8988T (cell line): Measurements from ENCODE around the gene CD4.
A peak's percentile ranks its signal among the peaks of the same experiment; 100 is the strongest.

Experiments used
- DNase-seq: peaks from one replicate; pipeline ENCODE4 v3.0.0; 2011

Gene CD4

DNA sequence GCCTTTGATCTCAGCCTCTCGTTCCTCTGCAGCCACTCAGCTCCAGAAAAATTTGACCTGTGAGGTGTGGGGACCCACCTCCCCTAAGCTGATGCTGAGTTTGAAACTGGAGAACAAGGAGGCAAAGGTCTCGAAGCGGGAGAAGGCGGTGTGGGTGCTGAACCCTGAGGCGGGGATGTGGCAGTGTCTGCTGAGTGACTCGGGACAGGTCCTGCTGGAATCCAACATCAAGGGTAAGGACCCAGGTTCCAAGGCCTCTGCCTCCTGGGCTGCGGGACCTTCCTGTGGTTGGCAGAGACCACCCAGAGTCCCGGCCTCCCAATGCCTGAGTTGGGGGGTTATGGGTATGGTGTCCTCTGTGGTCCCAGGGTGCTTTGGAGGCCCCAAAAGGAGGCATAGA is 27.8 kb downstream of the CD4 start:
- DNase-seq, result no peak

DNA sequence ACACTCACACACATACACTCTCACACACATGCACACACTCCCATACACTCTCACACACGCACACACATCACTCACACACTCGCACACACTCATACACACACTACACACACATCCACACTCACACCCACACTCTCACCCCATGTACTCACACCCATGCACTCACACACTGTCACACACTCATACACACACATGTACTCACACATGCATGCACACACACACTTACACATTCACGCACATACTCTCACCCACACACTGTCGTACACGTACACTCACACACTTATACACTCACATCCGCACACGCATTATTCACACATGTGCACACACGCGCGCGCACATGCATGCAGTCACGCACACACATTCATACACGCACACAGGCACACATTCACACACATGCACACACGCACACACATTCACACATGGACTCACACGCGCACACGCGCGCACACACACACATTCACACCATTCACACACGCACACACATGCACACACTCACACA is 28.4 kb downstream of the CD4 start:
- no peak for DNase-seq

DNA sequence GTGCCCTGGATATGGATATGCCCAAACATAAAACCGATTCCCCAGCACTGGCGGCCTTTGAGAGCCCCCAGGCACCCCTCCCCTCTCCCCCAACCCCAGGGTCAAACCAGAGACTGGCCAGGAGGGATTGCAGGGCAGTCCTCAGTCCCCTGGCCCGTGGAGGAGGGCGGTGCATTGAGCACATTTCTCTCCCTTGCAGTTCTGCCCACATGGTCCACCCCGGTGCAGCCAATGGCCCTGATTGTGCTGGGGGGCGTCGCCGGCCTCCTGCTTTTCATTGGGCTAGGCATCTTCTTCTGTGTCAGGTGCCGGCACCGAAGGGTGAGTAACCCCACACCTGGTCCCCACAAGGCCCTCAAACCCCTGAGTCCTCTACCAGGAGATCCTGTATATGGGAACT is 28.9 kb downstream of the CD4 start:
- DNase-seq, result no peak

DNA sequence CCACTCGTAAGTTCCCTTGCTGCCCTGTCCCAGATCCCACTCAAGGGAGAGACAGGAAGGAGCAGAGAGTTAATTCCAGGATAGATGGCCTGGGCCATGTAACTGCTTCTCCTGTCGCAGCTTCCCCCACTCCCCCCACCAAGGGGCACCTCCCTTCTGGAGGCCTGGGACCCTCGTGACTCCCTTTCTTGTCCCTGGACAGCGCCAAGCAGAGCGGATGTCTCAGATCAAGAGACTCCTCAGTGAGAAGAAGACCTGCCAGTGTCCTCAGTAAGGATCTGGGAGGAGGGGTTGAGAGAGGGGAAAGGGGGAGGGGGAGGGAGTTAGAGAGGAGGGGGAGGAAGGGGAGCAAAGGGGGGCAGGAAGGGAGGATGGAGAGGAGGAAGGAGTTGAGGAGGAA is 29.3 kb downstream of the CD4 start:
- no peak for DNase-seq

DNA sequence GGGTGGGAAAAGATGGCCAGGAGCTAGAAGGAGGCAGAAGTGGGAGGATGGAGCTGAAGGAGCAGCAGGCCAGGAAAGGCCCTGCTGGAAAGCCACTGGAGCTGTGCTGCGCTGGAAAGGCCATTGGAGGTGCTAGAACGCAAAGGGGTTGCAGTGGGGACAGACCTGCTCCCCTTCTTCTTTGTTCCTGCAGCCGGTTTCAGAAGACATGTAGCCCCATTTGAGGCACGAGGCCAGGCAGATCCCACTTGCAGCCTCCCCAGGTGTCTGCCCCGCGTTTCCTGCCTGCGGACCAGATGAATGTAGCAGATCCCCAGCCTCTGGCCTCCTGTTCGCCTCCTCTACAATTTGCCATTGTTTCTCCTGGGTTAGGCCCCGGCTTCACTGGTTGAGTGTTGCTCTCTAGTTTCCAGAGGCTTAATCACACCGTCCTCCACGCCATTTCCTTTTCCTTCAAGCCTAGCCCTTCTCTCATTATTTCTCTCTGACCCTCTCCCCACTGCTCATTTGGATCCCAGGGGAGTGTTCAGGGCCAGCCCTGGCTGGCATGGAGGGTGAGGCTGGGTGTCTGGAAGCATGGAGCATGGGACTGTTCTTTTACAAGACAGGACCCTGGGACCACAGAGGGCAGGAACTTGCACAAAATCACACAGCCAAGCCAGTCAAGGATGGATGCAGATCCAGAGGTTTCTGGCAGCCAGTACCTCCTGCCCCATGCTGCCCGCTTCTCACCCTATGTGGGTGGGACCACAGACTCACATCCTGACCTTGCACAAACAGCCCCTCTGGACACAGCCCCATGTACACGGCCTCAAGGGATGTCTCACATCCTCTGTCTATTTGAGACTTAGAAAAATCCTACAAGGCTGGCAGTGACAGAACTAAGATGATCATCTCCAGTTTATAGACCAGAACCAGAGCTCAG is 30.0 kb downstream of the CD4 start:
- DNase-seq, result no peak

DNA sequence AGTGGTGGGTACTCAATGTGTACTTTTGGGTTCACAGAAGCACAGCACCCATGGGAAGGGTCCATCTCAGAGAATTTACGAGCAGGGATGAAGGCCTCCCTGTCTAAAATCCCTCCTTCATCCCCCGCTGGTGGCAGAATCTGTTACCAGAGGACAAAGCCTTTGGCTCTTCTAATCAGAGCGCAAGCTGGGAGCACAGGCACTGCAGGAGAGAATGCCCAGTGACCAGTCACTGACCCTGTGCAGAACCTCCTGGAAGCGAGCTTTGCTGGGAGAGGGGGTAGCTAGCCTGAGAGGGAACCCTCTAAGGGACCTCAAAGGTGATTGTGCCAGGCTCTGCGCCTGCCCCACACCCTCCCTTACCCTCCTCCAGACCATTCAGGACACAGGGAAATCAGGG is 30.8 kb downstream of the CD4 start:
- no peak for DNase-seq

DNA sequence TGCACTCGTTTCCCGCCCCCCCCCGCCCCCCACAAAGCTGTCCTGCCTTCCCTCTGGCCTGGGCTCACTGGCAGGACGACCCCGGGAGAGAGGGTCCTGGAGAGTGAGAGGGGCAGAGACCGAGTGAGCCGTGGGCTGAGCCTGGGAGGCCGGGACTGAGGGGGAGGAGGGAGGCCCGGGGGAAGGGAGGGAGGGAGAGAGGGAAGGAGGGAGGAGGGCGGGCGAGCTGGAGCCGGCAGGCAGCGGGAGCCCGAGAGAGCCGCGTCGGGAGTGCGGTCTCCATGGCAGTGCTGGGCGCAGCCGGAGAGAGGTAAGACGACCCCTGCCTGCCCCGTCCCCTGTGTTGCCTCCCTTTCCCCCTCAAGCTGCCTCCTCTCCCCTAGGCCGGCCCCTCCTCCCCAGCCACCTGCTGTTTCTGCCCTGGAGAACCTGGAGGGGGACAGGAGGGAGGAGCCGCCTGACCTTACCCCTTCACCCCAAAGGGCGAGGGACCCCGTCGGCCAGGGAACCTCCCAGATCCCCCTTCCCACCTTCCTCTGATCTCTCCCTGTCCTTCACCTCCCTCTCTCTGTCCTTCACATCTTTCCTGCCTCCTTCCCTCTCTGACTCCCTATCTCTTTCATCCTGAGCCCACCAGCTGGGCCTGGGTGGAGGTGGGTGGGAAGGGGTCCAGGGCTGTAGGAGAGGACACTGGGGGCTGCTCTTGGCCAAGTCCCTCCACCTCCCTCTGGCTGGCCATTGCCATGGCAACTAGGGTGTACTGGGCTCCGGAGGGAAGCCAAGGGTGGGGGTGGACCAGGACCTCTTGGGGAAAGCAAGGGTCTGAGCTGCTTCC is 32.5 kb downstream of the CD4 start, which contains the start of gene GPR162:
TSS of gene GPR162 (plus strand) at position 231 of the 835 bp plus-strand sequence. CDS start 2,078 bp downstream, outside the sequence.
- DNase-seq, result no peak

DNA sequence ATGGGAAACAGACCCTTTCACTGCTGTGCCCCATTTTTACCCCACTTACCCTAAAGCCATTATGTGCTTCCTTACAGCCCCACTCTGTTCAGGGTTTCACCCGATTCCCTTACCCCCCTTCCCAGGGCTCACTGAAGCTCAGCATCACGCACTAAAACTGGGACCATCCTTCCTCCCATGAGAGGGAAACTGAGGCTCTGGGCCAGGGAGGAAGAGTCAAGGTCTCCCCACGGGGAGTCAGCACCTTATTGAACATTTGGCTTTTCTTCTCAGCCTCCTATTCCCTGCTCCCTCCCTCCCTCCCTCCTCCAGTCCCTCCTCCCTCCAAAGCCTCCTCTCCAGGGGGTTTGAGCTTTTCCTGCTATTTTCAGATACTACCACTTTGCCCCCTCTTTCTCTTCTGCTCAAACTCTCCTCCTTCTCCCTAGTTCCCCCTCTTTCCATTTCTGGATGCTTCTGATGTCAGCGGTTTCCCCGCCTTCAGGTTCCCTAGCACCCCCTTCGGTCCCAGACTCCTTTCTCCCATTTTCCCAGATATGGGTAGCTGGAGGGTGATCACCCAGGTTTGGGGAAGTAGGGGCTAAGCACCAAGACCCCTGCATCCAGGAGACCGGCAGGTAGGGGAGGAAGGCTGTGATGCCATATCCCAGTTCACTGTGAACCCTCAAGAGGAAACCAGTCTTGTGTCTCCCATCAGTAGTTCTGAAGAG is 33.3 kb downstream of the CD4 start:
- DNase-seq, result no peak

DNA sequence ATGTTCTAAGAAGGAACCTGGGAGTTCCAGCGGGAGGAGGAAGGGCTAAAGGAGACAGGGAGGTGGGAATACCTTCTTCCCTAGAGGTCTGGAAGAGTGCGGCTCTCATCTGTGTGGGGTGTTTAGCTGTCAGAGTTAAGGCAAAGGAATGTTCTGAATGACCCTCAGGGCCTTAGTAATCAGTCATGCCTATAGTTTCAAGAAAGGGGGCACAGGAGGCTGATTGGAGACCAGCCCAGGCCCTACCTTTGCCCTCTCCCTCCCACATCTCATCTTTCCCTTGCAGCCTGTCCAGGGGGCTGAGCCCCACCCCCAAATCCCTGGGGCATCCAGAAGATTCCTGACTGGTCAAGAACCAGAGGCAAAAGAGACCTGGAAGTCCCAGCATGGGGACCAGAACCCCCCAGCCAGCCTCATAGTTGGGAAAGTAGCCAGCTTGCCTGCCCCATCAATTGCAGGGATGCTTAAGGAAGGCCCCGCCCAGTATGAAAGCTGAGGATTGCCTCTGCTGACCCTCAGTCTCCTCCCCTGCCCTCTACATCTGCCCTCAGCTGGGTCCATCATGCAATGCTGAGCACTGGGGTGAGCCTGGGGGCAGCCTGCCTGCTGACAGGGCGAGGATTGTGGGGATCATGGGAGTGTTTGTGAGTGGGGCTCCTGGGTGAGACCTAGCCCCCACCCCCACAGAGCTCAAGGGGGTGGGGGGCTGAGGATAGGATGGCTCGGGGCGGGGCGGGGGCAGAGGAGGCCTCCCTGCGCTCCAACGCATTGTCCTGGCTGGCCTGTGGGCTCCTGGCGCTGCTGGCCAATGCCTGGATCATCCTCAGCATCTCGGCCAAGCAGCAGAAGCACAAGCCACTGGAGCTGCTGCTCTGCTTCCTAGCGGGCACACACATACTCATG is 34.1 kb downstream of the CD4 start:
- DNase-seq, result no peak

DNA sequence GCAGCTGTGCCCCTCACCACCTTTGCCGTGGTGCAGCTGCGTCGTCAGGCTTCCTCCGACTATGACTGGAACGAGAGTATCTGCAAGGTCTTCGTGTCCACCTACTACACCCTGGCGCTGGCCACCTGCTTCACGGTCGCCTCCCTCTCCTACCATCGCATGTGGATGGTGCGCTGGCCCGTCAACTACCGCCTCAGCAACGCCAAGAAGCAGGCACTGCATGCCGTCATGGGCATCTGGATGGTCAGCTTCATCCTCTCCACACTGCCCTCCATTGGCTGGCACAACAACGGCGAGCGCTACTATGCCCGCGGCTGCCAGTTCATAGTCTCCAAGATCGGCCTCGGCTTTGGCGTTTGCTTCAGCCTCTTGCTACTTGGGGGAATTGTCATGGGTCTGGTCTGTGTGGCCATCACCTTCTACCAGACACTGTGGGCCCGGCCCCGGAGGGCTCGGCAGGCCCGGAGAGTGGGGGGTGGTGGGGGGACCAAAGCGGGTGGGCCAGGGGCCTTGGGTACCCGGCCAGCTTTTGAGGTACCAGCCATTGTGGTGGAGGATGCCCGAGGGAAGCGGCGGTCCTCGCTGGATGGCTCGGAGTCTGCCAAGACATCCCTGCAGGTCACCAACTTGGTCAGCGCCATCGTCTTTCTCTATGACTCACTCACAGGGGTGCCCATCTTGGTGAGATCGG is 34.9 kb downstream of the CD4 start:
- no peak for DNase-seq

DNA sequence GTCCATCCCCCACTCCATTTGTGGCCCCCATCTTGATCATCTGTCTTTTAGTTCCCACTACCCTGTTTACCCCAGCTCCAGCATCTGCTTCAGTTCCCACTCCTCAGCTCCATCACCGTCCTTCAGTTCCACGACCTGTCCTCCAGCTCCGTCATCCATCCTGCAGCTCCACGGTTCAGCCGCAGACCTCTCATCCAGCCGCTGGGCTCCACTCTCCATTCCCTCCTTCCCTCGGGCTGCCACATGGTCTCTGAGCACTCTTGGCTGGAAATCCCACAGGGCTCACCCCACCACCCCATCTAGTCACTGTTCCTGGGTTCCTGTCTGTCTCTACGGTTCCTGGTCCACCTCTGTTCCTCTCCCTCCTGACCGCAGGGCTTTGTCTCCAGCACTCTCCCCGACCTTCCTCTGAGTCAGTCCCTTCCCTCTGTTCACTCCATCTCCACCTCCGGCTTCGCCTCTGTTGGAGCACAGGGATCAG is 35.6 kb downstream of the CD4 start:
- DNase-seq, result no peak

DNA sequence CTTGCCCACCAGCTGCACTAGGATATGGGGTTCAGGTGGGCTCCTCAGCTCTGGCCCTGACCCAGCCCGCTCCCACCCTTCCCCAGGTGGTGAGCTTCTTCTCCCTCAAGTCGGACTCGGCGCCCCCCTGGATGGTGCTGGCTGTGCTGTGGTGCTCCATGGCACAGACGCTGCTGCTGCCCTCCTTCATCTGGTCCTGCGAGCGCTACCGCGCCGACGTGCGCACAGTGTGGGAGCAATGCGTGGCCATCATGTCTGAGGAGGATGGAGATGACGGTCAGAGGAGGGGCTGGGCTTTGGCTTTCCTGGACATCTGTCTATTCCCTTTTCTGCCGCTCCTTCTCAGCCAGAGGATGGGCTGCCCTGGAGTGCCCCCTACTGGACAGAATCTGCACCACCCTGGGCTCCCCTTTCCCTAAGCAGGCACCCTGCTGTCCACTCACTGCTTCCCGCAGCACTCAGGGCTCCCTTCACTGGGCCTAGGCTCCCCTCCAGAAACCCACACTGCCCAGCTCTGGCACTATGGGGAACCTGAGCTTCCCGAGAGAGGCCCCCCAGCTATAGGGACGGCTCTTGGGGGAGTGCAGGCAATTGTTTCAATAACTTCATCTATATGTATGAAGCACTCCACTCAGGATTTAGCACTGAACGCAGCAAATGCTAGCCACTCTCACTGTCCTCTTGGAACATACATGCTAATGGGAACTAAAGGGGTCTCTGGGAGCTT is 36.2 kb downstream of the CD4 start:
- DNase-seq, result peak; percentile 96

DNA sequence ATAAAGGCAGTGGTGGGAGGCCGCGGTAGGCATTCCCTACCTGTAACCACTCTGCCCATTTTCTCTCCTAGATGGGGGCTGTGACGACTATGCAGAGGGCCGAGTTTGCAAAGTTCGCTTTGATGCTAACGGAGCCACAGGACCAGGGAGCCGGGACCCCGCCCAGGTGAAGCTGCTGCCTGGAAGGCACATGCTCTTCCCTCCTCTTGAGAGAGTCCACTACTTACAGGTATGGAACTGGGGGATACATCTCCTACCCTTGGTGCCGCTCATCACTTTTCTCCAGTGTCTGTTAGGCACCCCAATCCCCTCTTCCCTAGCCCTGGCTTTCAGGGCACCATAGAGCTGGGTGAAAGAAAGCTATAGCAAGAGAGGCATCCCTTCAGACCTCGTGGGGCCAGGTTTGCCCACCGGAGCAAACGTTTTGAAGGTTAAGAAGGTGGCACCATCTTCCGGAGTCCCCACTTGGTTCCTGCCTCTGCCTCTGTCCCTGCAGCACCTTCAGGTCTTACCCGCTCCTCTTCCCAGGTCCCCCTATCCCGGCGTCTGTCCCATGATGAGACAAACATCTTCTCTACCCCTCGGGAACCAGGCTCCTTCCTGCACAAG is 36.9 kb downstream of the CD4 start:
- no peak for DNase-seq

DNA sequence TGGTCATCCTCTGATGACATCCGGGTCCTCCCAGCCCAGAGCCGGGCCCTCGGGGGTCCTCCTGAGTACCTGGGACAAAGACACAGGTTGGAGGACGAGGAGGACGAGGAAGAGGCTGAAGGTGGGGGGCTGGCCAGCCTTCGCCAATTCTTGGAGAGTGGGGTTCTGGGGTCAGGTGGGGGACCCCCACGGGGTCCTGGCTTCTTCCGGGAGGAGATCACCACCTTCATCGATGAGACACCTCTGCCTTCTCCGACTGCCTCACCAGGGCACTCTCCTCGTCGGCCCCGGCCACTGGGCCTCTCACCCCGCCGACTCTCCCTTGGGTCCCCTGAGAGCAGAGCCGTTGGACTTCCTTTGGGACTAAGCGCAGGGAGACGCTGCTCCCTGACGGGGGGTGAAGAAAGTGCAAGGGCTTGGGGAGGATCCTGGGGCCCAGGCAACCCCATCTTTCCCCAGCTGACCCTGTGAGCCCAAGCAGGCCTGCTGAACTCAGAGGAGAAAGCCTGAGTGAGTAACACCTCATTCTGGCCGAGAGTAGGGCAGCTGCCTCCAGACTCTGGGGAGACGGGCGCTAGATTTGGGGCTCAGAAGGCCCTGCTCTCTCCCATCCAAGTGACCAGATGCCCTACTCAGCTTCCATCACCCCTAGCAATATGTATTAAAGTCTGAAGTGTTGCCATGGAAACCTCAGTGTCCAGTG is 37.6 kb downstream of the CD4 start:
- DNase-seq, result no peak

DNA sequence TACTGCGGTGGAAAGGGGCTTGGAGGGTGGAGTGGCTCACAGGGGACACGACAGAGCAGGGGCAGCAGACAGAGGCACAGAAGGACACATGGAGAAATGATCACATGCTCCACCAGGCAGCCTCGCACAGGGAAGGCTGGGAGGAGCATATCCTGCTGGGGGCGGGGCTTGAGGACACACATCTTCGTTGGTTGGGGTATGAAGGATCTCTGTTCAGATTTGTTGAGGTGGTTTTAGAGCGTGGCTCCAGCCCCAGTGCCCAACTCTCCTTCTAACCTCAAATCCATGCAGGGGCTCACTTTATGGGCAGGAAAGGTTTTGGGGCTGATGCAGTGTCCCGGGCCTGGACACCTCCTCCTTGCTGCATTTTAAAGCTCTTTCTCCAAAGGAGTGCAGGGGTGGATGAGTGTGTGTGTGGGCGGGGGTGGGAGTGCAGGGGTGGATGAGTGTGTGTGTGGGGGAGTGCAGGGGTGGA is 38.1 kb downstream of the CD4 start:
- DNase-seq, result peak; percentile 83

DNA sequence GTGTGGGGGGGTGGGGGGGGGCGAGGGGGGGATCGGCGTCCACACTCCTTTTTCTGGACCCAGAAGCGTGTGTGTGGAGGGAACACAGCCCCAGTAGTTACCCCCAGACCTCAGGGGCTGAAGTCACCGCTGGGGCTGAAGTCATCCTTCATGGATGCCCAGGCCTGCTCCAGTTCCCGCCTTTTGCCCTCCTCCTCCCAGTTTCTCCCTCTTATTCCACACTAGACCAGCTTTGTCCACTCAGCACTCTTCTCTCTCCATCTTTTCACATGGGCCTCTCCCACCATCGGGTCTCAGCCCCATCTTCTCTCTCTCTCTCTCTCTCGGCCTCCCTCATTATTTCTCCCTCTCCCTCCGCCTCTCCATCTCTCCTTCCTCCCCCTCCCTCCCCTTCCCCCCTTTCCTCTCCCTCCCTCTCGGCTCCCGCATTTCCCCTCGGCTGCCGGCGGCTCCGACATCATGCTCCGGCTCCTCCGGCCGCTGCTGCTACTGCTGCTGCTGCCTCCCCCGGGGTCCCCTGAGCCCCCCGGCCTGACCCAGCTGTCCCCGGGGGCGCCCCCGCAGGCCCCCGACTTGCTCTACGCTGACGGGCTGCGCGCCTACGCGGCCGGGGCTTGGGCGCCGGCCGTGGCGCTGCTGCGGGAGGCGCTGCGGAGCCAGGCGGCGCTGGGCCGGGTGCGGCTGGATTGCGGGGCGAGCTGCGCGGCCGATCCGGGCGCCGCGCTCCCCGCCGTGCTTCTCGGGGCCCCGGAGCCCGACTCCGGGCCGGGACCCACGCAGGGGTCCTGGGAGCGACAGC is 38.9 kb downstream of the CD4 start, which contains the start of gene P3H3:
TSS of gene P3H3 (plus strand) at position 426 of the 799 bp plus-strand sequence. CDS start at position 460, 34 bp downstream.
- no peak for DNase-seq

DNA sequence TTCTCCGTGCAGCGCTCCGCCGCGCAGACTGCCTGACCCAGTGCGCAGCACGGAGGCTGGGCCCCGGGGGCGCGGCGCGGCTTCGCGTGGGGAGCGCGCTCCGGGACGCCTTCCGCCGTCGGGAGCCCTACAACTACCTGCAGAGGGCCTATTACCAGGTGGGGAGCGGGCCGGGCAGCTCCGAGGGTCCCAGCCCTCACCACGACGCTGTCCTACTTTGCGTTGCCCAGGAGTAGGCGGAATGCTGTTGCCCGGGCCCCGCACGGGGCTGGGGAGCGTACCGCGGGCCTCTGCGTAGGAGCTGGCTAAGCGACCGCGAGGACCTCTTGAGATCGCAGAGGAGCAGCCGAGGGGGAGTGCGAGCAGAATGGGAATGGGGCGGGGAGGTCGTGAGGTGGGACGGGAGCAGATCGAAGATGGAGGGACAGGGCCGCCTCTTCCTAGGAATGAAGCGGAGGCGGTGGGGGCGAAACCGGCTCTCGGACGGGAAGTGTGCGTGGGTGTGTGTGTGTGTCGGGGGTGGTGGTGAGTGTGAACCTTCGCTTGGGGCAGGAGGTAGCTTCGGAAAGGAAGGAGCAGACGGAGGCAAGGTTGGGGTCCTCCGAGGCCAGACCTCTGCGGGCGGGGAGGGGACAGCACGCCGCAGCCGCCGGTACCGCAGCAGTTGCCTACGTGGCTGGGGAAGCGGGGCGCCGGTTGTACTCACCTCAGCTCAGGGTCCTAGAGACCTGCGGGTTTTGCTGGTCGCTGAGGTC is 39.6 kb downstream of the CD4 start:
- no peak for DNase-seq
